ENCODE data around the gene SORCS2. TPM values are rescaled to one million over a fixed set of nuclear protein-coding genes. Genes with fewer than 3 reads are reported as not detected.

The SORCS2 gene
- total RNA-seq, 4 donors from 2014 or later = 1.1 to 2.5 (median 2.0) TPM

GRCh38 chr4:7535094-7535493 lies 342.8 kb downstream of the SORCS2 start:
- H3K4me1 ChIP-seq = no peaks in the 10 kb centered on the region

GRCh38 chr4:7535619-7536018 lies 343.3 kb downstream of the SORCS2 start:
- 77 to 100% methylated on average over 1 to 9 of the region's 11 CpGs for WGBS, 2 donors
- H3K36me3 ChIP-seq = no peaks in the 10 kb centered on the region
- intact Hi-C loops (cut with DNase I) = no loop called here
- H3K4me1 ChIP-seq = no peaks in the 10 kb centered on the region
- no peak for DNase-seq
- H3K27ac ChIP-seq = no peak overlapping the region
- no peak overlapping the region for H3K4me3 ChIP-seq
- peaks cover 0 to 5% (median 5%) of the 10 kb centered on the region in 3 donors for H3K9me3 ChIP-seq
- H3K27me3 ChIP-seq = no peaks in the 10 kb centered on the region
- TF ChIP-seq POLR2A (IDR thresholded peaks at IDR 0.05) (no peak), CTCF (IDR thresholded peaks at IDR 0.05) (no peak)

More at GRCh38 chr4:7535094-7535493, 342.8 kb downstream of the SORCS2 start:
- no peak overlapping the region for H3K4me3 ChIP-seq
- H3K36me3 ChIP-seq = no peaks in the 10 kb centered on the region
- peaks cover 0 to 5% (median 0%) of the 10 kb centered on the region in 4 donors for H3K27me3 ChIP-seq
- no peak overlapping the region for H3K27ac ChIP-seq
- TF ChIP-seq CTCF (IDR thresholded peaks at IDR 0.05) = no peak
- no peak for TF ChIP-seq POLR2A (IDR thresholded peaks at IDR 0.05)
- 68% methylated on average over 4 of the region's 10 CpGs; no CpG with 5 or more reads in 1 of the 2 donors for WGBS, 2 donors
- intact Hi-C loops (cut with DNase I) = no loop called here
- DNase-seq = no peak
- H3K9me3 ChIP-seq = peaks cover 0 to 5% (median 5%) of the 10 kb centered on the region in 3 donors

GRCh38 chr4:7536876-7537275 lies 344.5 kb downstream of the SORCS2 start:
- H3K36me3 ChIP-seq = no peaks in the 10 kb centered on the region
- WGBS, 2 donors = 80% methylated on average over 1 of the region's 8 CpGs
- H3K4me3 ChIP-seq = no peak overlapping the region
- intact Hi-C loops (cut with DNase I) = no loop called here
- H3K4me1 ChIP-seq = no peaks in the 10 kb centered on the region
- peaks cover 0 to 5% (median 5%) of the 10 kb centered on the region in 3 donors for H3K9me3 ChIP-seq
- TF ChIP-seq POLR2A (IDR thresholded peaks at IDR 0.05) (no peak), CTCF (IDR thresholded peaks at IDR 0.05) (no peak)
- no peak for DNase-seq
- H3K27me3 ChIP-seq = no peaks in the 10 kb centered on the region
- H3K27ac ChIP-seq = no peak overlapping the region

- no peak for DNase-seq
- Histone ChIP-seq H3K4me1 (no peaks in the 10 kb centered on the region), H3K9me3 (peaks cover 0 to 5% (median 5%) of the 10 kb centered on the region in 3 donors), H3K36me3 (no peaks in the 10 kb centered on the region), H3K27ac (no peak overlapping the region), H3K27me3 (no peaks in the 10 kb centered on the region), H3K4me3 (no peak overlapping the region)
- TF ChIP-seq CTCF (IDR thresholded peaks at IDR 0.05) = no peak
- TF ChIP-seq POLR2A (IDR thresholded peaks at IDR 0.05) = no peak
- WGBS, 2 donors = 84 to 88% methylated on average over 7 to 8 of the region's 8 CpGs
- intact Hi-C loops (cut with DNase I) = no loop called here
Measured at GRCh38 chr4:7537853-7538400, 345.6 kb downstream of the SORCS2 start.

GRCh38 chr4:7538518-7538917 lies 346.2 kb downstream of the SORCS2 start:
- 63 to 83% methylated on average over 5 to 8 of the region's 8 CpGs for WGBS, 2 donors
- no peaks in the 10 kb centered on the region for H3K36me3 ChIP-seq
- no peaks in the 10 kb centered on the region for H3K4me1 ChIP-seq
- H3K9me3 ChIP-seq = peaks cover 0 to 5% (median 5%) of the 10 kb centered on the region in 3 donors
- no peak for DNase-seq
- no peaks in the 10 kb centered on the region for H3K27me3 ChIP-seq
- no peak for TF ChIP-seq POLR2A (IDR thresholded peaks at IDR 0.05)
- intact Hi-C loops (cut with DNase I) = no loop called here
- H3K4me3 ChIP-seq = no peak overlapping the region
- no peak overlapping the region for H3K27ac ChIP-seq

GRCh38 chr4:7539186-7539585 lies 346.8 kb downstream of the SORCS2 start:
- H3K4me3 ChIP-seq = no peak overlapping the region
- TF ChIP-seq CTCF (IDR thresholded peaks at IDR 0.05) (no peak), POLR2A (IDR thresholded peaks at IDR 0.05) (no peak)
- 50 to 74% methylated on average over 2 to 3 of the region's 3 CpGs for WGBS, 2 donors
- no peak overlapping the region for H3K27ac ChIP-seq
- peaks cover 0 to 5% (median 5%) of the 10 kb centered on the region in 3 donors for H3K9me3 ChIP-seq
- no peaks in the 10 kb centered on the region for H3K27me3 ChIP-seq
- H3K36me3 ChIP-seq = no peaks in the 10 kb centered on the region
- no peak for DNase-seq
- no peaks in the 10 kb centered on the region for H3K4me1 ChIP-seq
- intact Hi-C loops (cut with DNase I) = no loop called here

Measured in esophagus squamous epithelium (tissue), 5 donors.